ENCODE data around the gene CYP2A6.
"Not testable (repeated sequence)": the region's sequence is repeated elsewhere in the genome, so short reads cannot be mapped to it uniquely, and the experiment has no call there.

The CYP2A6 gene

DNA sequence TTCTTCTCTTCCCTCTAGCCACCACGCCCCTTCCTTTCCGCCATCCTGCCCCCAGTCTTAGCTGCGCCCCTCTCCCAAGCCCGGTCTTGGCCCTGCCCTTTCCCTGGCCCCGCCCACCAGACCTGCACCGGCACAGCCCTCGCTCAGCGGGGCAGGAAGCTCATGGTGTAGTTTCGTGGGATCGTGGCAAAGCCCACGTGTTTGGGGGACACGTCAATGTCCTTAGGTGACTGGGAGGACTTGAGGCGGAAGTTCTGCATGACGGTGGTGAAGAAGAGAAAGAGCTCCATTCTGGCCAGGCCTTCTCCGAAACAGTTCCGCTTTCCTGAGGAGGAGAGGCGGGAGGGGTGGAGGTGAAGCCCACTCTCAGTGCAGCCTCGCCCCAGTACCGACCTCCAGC is 6.6 kb downstream of the CYP2A6 start:
- peak; percentile 68 to 81 for DNase-seq

GRCh38 chr19:40842997-40843652 is 7.1 kb downstream of the CYP2A6 start:
- not testable (repeated sequence) for DNase-seq

GRCh38 chr19:40842012-40842411 is 8.2 kb downstream of the CYP2A6 start:
- DNase-seq: not testable (repeated sequence)

- not testable (repeated sequence) for DNase-seq
Measured at GRCh38 chr19:40838477-40838876, 11.8 kb downstream of the CYP2A6 start.

DNA sequence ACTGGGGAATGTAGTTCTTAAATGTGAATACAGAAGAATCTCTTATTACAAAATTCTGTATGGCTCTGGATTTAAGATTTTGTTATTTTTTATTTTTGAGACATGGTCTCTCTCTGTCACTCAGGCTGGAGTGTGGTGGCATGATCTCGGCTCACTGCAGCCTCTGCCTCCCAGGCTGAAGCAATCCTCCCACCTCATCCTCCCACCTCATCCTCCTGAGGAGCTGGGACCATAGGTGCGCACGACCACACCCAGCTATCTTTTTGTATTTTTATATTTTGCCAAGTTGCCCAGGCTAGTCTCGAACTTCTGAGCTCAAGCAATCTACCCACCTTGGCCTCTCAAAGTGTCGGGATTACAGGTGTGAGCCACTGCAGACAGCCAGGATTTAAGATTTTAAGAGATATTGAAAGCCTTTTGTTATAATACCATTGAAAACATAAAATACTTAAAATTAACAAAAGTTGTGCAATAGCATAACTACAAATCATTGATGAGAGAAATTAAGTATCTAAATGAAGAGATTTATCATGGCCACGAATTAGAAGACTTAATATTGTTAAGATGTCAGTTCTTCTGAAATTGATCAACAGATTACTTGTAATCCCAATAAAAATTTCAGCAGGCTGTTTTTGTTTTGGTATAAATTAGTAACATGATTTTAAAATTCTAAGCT is 13.4 kb downstream of the CYP2A6 start:
- DNase-seq: no peak

- DNase-seq: not testable (repeated sequence)
Measured at GRCh38 chr19:40833728-40834533, 16.3 kb downstream of the CYP2A6 start.

- not testable (repeated sequence) for DNase-seq
Measured at GRCh38 chr19:40832431-40832790, 17.8 kb downstream of the CYP2A6 start.

- no peak for DNase-seq
Measured at GRCh38 chr19:40831502-40832430, 18.5 kb downstream of the CYP2A6 start.

DNA sequence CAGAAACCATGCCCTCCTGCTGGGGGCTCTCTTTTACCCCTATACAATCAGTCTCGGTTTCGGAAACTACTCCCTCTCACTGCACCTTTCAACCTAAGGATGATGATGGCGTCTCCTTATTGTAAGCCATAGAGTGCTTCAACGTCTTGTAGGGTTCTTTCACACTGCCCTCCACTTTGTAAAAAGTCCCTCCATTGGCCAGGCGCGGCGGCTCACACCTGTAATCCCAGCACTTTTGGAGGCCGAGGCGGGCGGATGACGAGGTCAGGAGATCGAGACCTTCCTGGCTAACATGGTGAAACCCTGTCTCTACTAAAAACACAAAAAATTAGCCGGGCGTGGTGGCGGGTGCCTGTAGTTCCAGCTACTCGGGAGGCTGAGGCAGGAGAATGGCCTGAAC is 19.5 kb downstream of the CYP2A6 start:
- not testable (repeated sequence) for DNase-seq

DNA sequence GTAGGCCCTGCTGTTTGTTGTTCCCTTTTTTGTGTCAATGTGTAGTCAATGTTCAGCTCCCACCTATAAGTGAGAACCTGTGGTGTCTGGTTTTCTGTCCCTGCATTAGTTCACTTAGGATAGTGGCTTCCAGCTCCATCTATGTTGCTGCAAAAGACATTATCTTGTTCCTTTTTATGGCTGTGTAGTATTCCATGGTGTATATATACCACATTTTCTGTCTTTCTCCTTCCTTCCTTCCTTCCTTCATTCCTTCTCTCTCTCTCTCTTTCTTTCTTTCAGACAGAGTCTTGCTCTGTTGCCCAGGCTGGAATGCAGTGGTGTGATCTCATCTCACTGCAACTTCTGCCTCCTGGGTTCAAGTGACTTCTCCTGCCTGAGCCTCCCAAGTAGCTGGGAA is 21.0 kb downstream of the CYP2A6 start:
- no peak for DNase-seq

- DNase-seq: no peak
Measured at GRCh38 chr19:40827386-40828247, 22.6 kb downstream of the CYP2A6 start.

DNA sequence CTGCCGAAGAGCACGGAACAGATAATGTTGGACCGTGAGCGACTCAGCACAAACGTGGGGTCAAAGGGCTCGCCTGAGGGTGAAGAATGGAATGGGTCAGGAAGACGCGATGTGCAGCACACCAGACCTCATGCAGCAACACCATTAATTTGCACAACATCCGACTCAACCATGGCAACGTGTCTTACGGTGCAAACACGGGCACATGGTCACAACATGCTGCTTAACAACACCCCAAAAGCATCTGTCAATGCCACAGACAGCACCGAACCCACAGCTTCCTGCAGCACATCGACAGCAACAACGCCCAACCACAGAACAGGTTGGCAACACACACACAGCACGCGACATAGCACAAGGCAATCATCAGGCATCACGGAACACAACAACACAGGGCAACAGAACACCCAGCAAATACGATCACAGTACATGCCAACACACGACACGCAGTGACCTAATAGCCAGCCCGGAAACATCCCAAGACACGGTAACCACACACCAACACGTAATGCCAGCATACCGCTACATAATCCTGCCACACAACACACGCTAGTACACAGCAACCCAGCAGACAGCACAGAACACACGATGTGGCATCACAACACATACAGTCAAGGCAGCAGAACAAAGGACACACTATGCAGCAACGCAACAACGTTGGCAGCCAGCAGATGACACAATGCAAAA is 23.4 kb downstream of the CYP2A6 start:
- DNase-seq: peak in 1 of 2 experiments; percentile 40

- DNase-seq: not testable (repeated sequence)
Measured at GRCh38 chr19:40826312-40826698, 23.9 kb downstream of the CYP2A6 start.

- DNase-seq: not testable (repeated sequence)
Measured at GRCh38 chr19:40825460-40826095, 24.7 kb downstream of the CYP2A6 start.

GRCh38 chr19:40824916-40825315 is 25.3 kb downstream of the CYP2A6 start:
- not testable (repeated sequence) for DNase-seq

DNA sequence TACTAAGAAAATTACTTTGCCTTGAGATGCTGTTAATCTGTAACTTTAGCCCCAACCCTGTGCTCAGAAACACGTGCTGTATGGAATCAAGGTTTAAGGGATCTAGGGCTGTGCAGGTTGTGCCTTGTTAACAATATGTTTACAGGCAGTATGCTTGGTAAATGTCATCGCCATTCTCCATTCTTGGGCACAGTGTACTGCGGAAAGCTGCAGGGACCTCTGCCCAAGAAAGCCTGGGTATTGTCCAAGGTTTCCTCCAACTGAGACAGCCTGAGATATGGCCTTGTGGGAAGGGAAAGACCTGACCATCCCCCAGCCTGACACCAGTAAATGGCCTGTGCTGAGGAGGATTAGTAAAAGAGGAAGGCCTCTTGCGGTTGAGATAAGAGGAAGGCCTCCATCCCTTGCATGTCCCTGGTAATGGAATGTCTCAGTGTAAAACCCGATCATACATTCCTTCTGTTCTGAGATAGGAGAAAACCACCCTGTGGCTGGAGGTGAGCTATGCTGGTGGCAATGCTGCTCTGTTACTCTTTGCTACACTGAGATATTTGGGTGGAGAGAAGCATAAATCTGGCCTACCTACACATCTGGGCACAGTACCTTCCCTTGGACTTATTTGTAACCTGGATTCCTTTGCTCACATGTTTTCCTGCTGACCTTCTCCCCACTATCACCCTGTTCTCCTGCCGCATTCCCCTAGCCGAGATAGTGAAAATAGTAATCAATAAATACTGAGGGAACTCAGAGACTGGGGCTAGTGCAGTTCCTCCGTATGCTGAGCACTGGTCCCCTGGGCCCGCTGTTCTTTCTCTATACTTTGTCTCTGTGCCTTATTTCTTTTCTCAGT is 27.3 kb downstream of the CYP2A6 start:
- DNase-seq: not testable (repeated sequence)

DNA sequence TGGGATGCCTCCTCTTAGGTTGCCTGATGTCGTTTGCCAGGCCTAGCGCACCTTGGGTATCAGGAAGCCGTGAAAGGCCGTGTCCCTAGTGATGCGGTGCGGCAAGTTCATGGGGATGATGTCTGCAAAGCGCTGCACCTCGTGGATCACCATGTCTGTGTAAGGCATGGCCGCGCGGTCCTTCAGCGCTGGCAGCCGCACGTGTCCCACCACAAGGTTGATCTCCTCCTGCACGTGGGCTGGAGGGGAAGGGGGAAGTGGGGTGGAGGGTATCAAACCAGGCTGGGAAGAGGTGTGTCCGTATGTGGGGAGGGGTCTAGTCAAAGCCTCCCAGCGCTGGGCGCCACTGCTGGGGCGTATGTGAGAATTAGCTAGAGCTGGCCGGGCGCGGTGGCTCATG is 28.1 kb downstream of the CYP2A6 start:
- DNase-seq: no peak

GRCh38 chr19:40819479-40820234 is 30.6 kb downstream of the CYP2A6 start:
- peak; percentile 38 to 61 for DNase-seq
